ENCODE results near the gene CNR2.

GRCh38 chr1:23872421-23872820 is 40.7 kb downstream of the CNR2 start:
- TF ChIP-seq CTCF (IDR thresholded peaks at IDR 0.05; ENCODE audit: borderline replicate concordance, extremely low read depth, low read length, poor library complexity, severe bottlenecking) (no peak), EZH2 (IDR thresholded peaks at IDR 0.05; ENCODE audit: borderline replicate concordance, low read depth, low read length, severe bottlenecking) (no peak)
